Left ventricle myocardium inferior (tissue), 1 donor: Measurements from ENCODE around the gene CCDC61. TPM values are rescaled to one million over a fixed set of nuclear protein-coding genes. Genes with fewer than 3 reads are reported as not detected.

ENCODE experiments used
- DNase-seq: peaks from one replicate; pipeline ENCODE4 v3.0.0-alpha.2; 2020
- H3K27ac ChIP-seq: fragments of 200-600 bp; replicated peaks from 2 replicates; pipeline ENCODE4 v1.8.0; 2021
- H3K27me3 ChIP-seq: fragments of 200-600 bp; 2 replicates; pipeline ENCODE4 v1.8.0; 2021; ENCODE audit warnings: low read depth
- H3K36me3 ChIP-seq: fragments of 200-600 bp; 2 replicates; pipeline ENCODE4 v1.8.0; 2021
- H3K4me1 ChIP-seq: fragments of 200-600 bp; 2 replicates; pipeline ENCODE4 v1.8.0; 2021
- H3K4me3 ChIP-seq: fragments of 200-600 bp; 2 replicates; pipeline ENCODE4 v1.8.0; 2021; ENCODE audit warnings: mild to moderate bottlenecking, moderate library complexity
- H3K9me3 ChIP-seq: fragments of 200-600 bp; replicated peaks from 2 replicates; pipeline ENCODE4 v1.8.0; 2021
- CTCF ChIP-seq: fragments of 200-600 bp; IDR thresholded peaks from 2 replicates; pipeline ENCODE4 v1.8.0; 2021; ENCODE audit warnings: antibody characterized with exemption, mild to moderate bottlenecking, borderline replicate concordance
- intact Hi-C: fragments of 100-400 bp; cut with micrococcal nuclease; formaldehyde crosslinking; loops from one replicate; pipeline ENCODE4 v1.11.0; 2022
- total RNA-seq: library from RNA; stranded (reverse); fragmentation: NEBNext Ultra II Directional; extraction: Animal tissue kit (Norgen Biotek cat#: 25700); gene quantifications from one replicate; pipeline ENCODE4 v1.2.1, GENCODE V29; 2021
- donor health status: DM: no; HTN: yes; CAD: no; lungs with severe emphysema.

The CCDC61 gene
- total RNA-seq, 1 donor from 2014 or later: 8.7 TPM

- H3K9me3 ChIP-seq: no peaks in the 10 kb centered on the region
- H3K4me1 ChIP-seq: peaks cover 2% of the 10 kb centered on the region
- DNase-seq: no peak
- intact Hi-C loops: no loop called here
- no peak for TF ChIP-seq CTCF
- H3K4me3 ChIP-seq: no peak overlapping the region
- no peak overlapping the region for H3K27ac ChIP-seq
- H3K36me3 ChIP-seq: no peaks in the 10 kb centered on the region
- H3K27me3 ChIP-seq: peaks cover 52% of the 10 kb centered on the region
These were observed 26.8 kb downstream of the CCDC61 start for GRCh38 chr19:46022061-46022430.

- H3K27ac ChIP-seq: no peak within 1 kb of the TSS
- H3K27me3 ChIP-seq: peaks cover 56% of the 10 kb centered on the region
- no peaks in the 10 kb centered on the region for H3K4me1 ChIP-seq
- no peaks in the 10 kb centered on the region for H3K36me3 ChIP-seq
- no peaks in the 10 kb centered on the region for H3K9me3 ChIP-seq
- intact Hi-C loops: no loop called here
- no peak for TF ChIP-seq CTCF
- DNase-seq: no peak
- H3K4me3 ChIP-seq: no peak within 1 kb of the TSS
These were observed 27.4 kb downstream of the CCDC61 start, which contains the start of gene PGLYRP1 for GRCh38 chr19:46022431-46023310. Gene PGLYRP1 (minus strand): TSS chr19:46023053. CDS start chr19:46023021, 32 bp downstream.

- Histone ChIP-seq H3K4me3 (no peak overlapping the region), H3K36me3 (no peaks in the 10 kb centered on the region), H3K27me3 (peaks cover 63% of the 10 kb centered on the region), H3K9me3 (no peaks in the 10 kb centered on the region), H3K27ac (no peak overlapping the region), H3K4me1 (no peaks in the 10 kb centered on the region)
- intact Hi-C loops: no loop called here
- no peak for TF ChIP-seq CTCF
- no peak for DNase-seq
These were observed 28.1 kb downstream of the CCDC61 start for GRCh38 chr19:46023311-46023779.

GRCh38 chr19:46025835-46026234 lies 30.6 kb downstream of the CCDC61 start:
- H3K4me3 ChIP-seq: no peak overlapping the region
- H3K4me1 ChIP-seq: no peaks in the 10 kb centered on the region
- H3K36me3 ChIP-seq: no peaks in the 10 kb centered on the region
- H3K27me3 ChIP-seq: peaks cover 84% of the 10 kb centered on the region
- no peak for TF ChIP-seq CTCF
- no peak overlapping the region for H3K27ac ChIP-seq
- DNase-seq: no peak
- no peaks in the 10 kb centered on the region for H3K9me3 ChIP-seq
- intact Hi-C loops: no loop called here

GRCh38 chr19:46030812-46031550 lies 35.7 kb downstream of the CCDC61 start:
- Histone ChIP-seq H3K4me1 (no peaks in the 10 kb centered on the region), H3K9me3 (no peaks in the 10 kb centered on the region), H3K36me3 (no peaks in the 10 kb centered on the region), H3K27ac (no peak overlapping the region), H3K27me3 (peaks cover 88% of the 10 kb centered on the region), H3K4me3 (no peak overlapping the region)
- DNase-seq: no peak
- no peak for TF ChIP-seq CTCF
- intact Hi-C loops: loop anchor here (5.0 kb wide), 1 partner anchor 226 kb away; no protein-coding TSS in a partner anchor
